SK-N-MC (cell line): ENCODE measurements around the gene NT5DC3.

Experiments
- EZH2 ChIP-seq: fragments of 200-600 bp; sonication (generic); IDR thresholded peaks from one replicate; pipeline ENCODE4 v1.6.1; 2017; ENCODE audit warnings: antibody characterized with exemption
- POLR2AphosphoS5 ChIP-seq: IDR thresholded peaks from 2 replicates; pipeline ENCODE4 v1.6.1; 2012; ENCODE audit warnings: mild to moderate bottlenecking, low read depth, low read length, borderline replicate concordance

DNA sequence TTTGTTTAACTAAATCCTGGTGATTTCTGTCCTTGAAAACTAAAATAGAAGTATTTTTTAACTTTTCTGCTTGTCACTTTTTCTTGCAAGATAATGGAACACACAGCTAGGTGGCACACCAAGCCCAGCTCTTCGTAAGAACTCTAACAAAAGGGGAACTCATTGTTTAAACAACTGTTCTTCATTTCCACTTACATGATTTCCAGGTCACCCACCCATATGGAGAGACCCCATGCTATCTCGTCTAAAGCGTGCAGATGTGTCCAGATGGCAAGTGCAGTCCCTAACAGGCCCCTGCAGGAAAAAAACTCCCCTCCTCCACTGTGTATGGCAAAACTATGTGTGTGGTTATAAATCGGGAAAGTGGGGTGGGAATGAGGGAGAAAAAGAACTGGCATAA, 43.3 kb upstream of the NT5DC3 start:
- no peak for TF ChIP-seq EZH2
- TF ChIP-seq POLR2AphosphoS5: no peak
